Loucy (cell line): ENCODE data around the gene KCNIP3.

Experiments used
- CTCF ChIP-seq: fragments of 200-600 bp; sonication (generic); conservative IDR thresholded peaks from 2 replicates; pipeline ENCODE4 v1.5.1; 2014; ENCODE audit warnings: mild to moderate bottlenecking, antibody characterized with exemption, low read length
- EZH2phosphoT487 ChIP-seq: fragments of 200-600 bp; IDR thresholded peaks from 2 replicates; pipeline ENCODE4 v1.6.1; 2018; ENCODE audit warnings: antibody characterized with exemption, mild to moderate bottlenecking, moderate library complexity, borderline replicate concordance

- no peak for TF ChIP-seq CTCF
- no peak for TF ChIP-seq EZH2phosphoT487
Observed at GRCh38 chr2:95347681-95348608, 50.8 kb downstream of the KCNIP3 start.
